ENCODE measurements around the gene TMEM163.

DNA sequence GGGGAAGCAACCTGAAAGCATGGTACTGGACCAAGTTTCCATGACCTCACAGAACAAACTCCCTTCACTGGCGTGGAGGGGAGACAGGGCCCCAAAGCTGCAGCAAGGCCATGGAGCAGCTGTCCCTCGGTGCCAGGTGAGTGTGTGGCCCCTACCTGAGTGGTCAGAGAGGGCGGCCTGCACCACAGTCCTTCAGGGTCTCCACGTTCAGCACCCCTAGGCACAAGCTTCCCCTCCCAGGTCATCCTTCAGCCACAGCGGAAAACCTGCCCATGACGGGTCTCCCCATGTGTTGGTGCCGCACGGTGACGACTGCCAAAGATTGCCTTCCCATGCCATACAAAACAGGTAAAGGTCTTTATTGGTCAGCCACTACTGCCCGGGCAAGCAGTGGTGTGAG is 263.4 kb downstream of the TMEM163 start:
- TF ChIP-seq, protein P1, sequence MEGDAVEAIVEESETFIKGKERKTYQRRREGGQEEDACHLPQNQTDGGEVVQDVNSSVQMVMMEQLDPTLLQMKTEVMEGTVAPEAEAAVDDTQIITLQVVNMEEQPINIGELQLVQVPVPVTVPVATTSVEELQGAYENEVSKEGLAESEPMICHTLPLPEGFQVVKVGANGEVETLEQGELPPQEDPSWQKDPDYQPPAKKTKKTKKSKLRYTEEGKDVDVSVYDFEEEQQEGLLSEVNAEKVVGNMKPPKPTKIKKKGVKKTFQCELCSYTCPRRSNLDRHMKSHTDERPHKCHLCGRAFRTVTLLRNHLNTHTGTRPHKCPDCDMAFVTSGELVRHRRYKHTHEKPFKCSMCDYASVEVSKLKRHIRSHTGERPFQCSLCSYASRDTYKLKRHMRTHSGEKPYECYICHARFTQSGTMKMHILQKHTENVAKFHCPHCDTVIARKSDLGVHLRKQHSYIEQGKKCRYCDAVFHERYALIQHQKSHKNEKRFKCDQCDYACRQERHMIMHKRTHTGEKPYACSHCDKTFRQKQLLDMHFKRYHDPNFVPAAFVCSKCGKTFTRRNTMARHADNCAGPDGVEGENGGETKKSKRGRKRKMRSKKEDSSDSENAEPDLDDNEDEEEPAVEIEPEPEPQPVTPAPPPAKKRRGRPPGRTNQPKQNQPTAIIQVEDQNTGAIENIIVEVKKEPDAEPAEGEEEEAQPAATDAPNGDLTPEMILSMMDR (IDR thresholded peaks at IDR 0.05) = no peak
- no peak for TF ChIP-seq POLR2A (IDR thresholded peaks at IDR 0.05)

All from body of pancreas (tissue), 4 donors.